ENCODE results near the gene MARCHF3.

DNA sequence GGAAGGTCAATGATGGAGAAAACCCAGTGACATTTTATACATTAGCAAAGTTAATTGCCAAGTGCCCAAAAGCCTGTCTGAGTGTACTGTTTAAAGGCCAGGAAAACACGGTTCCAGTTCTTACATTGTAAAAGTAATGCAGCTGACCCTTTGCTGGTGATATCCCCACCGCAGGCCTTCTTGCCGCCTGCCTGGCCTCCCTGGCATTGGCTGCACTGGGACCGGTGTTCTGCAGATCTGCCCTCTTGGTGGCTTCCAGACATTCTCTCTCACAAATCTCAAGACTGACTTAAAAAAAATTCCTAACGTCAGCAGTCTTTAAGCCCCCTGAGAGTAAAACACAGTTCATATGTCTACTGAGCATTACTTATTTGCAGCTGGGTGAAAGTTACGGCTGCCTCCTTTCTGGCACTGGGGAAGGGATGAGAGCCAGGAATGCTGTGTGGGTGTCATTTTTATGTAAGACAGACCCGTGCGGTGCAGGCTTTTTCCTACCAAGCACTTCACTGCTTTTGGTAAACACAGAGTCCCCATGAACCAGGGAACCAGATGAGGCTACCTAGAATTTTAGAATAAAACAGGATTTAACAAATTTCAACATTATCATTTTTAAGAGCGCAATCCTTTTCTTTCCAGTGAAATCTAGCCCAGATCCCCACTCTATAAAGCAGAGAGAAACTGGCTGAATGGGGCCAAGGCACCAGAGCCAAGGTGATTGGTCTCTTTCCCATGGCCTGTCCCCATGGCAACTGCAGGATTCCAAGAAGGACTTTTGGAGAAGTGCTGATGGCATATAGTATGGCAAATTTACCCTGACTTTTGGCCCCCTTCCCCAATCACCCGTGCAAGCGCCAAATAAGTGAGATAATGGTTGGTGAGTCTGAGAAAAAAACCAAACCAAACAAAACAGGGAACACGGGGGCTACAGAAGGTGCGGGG lies 172.6 kb downstream of the MARCHF3 start:
- TF ChIP-seq CTCF (IDR thresholded peaks at IDR 0.05; ENCODE audit: insufficient read depth, low read depth, low read length) (no peak), EZH2 (IDR thresholded peaks at IDR 0.05; ENCODE audit: insufficient read depth, low read length) (no peak)
